Skeletal muscle satellite cell (primary cell): ENCODE measurements around the gene BAMBI. TPM values are rescaled to one million over a fixed set of nuclear protein-coding genes. Genes with fewer than 3 reads are reported as not detected.
A peak's percentile ranks its signal among the peaks of the same experiment; 100 is the strongest.

Source experiments
- H3K27me3 ChIP-seq: 2 replicates; pipeline ENCODE4 v1.7.0; 2013; ENCODE audit warnings: low read length; ENCODE audit not compliant: control insufficient read depth, insufficient read depth
- H3K36me3 ChIP-seq: 2 replicates; pipeline ENCODE4 v1.7.0; 2013; ENCODE audit warnings: mild to moderate bottlenecking, control low read depth, low read length; ENCODE audit not compliant: insufficient read depth
- H3K4me1 ChIP-seq: 2 replicates; pipeline ENCODE4 v1.7.0; 2013; ENCODE audit warnings: low read length; ENCODE audit not compliant: control insufficient read depth, insufficient read depth
- H3K4me2 ChIP-seq: 2 replicates; pipeline ENCODE4 v1.7.0; 2013; ENCODE audit warnings: mild to moderate bottlenecking, low read length
- H3K4me3 ChIP-seq: 2 replicates; pipeline ENCODE4 v1.7.0; 2013; ENCODE audit warnings: low read length
- H3K9ac ChIP-seq: 2 replicates; pipeline ENCODE4 v1.7.0; 2013; ENCODE audit warnings: mild to moderate bottlenecking, low read depth, low read length, moderate library complexity
- H3K9me3 ChIP-seq: replicated peaks from 2 replicates; pipeline ENCODE4 v1.7.0; 2013; ENCODE audit warnings: mild to moderate bottlenecking, control low read depth, low read length
- small RNA-seq: library from RNA; depleted of rRNA; stranded (forward); fragments of <200 nt; gene quantifications from one replicate; pipeline ENCODE3, GENCODE V24; 2012

BAMBI gene

DNA sequence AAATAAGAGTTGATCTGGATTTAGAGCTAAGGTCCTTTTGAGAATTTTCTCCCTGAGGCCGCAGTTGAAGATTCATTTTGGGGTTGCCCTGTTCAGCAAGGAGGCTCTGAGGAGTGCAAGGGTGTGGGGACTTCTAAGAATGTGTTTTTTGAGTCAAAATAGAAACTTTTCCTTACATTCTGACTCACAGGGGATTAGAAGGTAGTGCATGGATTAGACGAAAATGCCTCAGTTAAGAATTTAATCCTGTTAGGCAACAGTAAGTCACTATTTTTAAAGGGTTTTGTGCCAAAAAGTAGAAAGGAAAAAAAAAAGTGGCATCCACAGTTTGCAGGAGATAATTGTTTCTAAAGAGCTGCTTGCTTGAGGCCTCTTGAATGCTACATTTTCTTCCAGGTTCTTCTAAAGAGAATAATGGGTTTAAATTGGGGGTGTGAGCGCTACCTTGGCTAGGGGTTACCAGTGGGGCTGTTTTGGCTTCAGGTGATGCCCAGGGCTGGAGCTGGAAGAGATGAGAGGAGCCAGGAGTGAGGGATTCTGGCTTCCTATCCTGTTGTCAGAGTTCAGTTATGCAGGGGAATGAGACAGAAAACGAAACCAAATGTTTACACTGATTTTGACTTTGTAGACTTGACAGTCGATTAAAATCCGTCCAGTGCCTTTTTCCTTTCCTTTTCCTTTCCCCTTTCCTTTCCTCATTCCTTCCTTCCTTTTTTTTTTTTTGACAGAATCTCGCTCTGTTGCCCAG is 52.9 kb downstream of the BAMBI start:
- Histone ChIP-seq H3K9ac (no peak overlapping the region), H3K4me1 (peaks cover 6% of the 10 kb centered on the region), H3K9me3 (peaks cover 4% of the 10 kb centered on the region), H3K4me2 (peak overlapping the region; percentile 47), H3K27me3 (no peaks in the 10 kb centered on the region), H3K4me3 (no peak overlapping the region), H3K36me3 (no peaks in the 10 kb centered on the region)

GRCh38 chr10:28732091-28732490 is 54.8 kb downstream of the BAMBI start:
- Histone ChIP-seq H3K9me3 (peaks cover 4% of the 10 kb centered on the region), H3K36me3 (no peaks in the 10 kb centered on the region), H3K9ac (no peak overlapping the region), H3K27me3 (peaks cover 7% of the 10 kb centered on the region), H3K4me2 (no peak overlapping the region), H3K4me1 (peaks cover 10% of the 10 kb centered on the region), H3K4me3 (no peak overlapping the region)

Small RNA genes lying within 50 kb of the gene (small RNA-seq; reads per million reads assigned to genes)
- gene RNU4ATAC6P (not detected), gene RNU6-1067P (not detected)
